ENCODE measurements around the gene XPO6.

The XPO6 gene

DNA sequence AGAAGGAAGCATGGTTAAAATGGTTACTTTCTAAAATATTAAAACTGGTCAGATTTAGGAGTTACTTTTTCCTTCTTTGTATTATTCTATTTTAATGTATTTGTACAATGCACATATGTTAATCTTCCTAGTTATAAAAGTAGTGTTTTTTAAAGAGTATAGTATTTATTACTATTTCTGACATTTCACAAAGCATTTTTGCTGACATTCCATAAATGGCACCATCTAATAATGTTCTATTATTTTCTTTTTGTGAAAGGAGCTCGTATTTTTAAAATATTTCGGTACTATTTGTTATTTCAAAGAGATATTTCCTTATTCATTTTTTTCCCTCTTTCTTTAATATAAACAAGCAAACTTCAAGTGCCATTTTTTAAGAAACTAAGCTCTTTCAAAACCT lies 100.8 kb downstream of the XPO6 start:
- no peak for DNase-seq (ENCODE audit: low spot score)

DNA sequence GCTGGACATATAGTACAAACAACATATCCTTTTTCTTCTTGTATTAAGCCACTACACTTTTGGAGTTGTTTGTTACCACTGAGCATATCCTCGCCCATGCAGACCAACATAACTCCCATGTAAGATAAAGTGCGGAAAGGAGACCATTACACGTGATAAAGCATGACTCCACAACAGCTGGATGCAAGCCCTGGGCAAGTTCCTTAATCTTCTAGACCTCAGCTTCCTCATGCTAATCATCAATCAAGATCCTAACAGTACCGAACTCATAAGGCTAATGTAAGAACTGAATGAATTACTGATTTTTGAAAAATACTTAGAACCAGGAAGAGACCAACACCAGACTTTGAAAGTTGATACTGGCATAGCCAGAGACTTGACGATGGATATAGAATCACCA lies 101.3 kb downstream of the XPO6 start:
- DNase-seq (ENCODE audit: low spot score), result no peak

DNA sequence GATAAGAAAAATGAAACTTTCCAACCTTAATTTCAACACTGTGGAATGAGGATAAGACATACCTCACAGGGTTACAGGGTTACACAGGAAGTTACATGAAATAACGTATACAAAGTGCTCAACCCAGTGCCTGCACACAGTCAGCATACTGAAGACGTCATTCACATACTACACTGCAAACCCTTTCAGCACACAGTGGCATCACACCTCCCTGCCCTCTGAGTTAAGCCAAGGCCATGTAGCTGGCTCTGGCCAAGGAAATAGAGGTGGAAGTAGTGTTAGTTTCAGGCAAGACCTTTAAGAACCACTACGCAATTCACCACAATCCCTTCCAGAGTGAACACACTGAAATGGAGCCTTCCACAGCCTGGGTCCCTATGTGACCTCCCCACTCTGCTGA lies 101.7 kb downstream of the XPO6 start:
- DNase-seq (ENCODE audit: low spot score), result no peak

DNA sequence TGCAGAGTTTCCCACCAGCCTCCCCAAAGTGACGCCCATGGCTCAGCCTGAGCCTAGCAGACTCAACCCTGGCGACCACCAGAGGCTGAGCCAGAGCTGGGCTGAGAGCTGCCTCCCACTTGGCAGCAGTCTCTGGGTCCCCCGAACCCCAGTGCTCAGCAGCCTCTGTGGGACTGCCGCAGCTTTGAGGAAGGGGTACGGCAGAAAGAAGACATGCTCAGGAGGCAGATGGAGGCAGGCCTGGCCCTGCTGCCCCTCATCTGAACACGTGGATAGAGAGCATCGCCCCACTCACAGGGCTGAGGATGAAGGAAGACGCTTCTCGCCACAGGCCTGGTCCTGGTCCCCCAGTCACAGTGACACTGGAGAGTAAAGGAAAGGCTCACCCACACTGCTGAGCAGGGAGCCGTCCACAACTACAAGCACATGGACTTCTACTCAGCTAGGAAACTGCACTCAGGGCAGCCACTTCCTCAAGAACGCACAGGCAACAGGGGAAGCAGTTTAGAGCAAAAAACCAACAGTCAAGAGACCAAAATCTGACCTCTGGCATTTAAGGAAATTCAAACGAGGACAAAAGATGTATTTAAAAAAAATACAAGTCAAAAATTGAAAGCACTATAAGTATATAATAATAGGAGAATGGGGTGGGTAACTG lies 103.0 kb downstream of the XPO6 start:
- no peak for DNase-seq (ENCODE audit: low spot score)

DNA sequence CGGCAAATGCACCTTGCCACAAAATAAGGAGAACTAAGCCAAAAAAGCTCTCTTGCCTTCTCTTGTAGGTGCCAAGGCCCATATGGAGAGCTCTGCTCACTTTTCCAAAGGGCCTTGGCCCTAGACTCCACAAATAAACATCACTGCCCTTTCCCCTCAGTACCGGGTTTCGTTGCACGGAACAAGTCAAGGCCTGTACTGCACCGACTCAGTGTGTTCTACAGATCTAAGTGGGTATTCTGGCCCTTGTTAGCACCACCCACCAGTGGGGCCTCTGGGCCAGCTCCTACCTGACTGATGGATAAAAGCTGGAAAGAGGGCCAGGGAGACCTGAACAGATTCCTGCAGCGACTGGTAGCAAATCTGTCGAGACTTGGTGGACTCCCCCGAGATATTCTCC lies 104.5 kb downstream of the XPO6 start:
- DNase-seq (ENCODE audit: low spot score), result no peak

DNA sequence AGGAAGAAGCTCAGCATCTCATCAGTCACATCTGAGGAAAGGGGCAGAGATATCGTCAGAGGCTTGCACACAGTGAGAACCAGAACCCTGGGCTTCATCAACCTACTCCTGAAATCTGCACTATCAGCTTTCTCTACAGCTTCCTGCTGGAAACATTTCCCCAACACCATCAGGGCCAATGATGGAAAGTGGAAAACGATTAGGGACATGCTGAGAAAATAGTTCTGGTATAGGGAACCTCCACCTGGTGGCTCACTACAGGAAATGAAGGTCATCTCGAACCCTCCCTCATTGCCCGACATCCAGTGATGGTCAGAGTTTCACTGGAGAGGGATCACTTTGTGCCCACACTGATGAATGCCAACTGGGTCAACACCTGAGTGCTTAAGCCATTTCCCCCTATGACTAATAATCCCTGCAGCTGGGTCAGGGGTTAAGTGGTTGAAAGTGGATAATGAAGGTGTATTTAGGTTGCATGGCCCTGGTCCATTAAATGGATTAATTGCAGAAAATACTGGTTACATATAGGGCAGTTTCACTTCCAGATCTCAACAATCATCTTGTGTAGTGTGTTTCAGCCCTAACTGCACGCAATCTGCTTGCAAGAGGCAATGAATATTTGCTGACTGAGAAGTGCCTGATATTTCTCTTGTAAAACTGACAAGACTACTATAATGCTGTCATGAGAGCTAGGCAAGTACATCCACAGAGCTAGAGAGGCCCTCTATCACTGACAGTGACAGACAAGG lies 105.1 kb downstream of the XPO6 start:
- no peak for DNase-seq (ENCODE audit: low spot score)

DNA sequence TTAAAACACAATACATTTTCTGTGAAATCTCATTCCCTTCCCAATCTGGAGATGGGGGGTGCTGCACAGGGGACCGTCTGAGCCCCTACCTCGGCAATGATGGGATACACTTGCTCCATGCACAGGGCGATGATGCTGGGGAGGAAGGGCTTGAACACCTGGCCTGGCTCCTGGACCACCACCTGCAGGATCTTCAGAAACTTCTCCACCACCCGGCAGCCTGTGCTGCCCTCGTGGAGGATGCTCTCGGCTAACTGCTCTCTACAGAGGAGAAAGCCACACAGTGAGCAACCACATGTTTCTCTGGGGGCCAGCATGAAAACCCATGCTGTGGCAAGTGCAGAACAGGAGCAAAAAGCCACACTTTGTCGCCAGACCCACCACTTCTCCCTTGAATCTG lies 105.8 kb downstream of the XPO6 start:
- DNase-seq (ENCODE audit: low spot score), result no peak

DNA sequence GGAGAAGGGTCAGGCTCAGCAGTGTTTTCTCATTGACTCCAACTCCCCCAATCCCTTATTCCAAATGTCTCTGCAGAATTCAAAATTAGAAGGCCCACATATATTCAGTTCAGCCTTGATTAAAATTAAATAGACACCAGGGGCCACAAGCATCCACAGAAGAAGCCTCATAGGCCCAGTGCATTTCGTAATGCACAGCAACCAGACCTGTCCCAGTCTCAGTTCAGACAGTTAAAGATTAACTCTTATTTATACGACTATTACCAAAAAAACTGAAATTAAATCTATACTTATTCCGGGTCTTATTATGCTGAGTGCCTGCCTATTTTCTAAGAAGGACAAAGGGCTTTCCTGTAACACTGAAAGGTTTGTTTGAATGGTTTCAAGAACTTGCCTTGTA lies 106.5 kb downstream of the XPO6 start:
- no peak for DNase-seq (ENCODE audit: low spot score)

DNA sequence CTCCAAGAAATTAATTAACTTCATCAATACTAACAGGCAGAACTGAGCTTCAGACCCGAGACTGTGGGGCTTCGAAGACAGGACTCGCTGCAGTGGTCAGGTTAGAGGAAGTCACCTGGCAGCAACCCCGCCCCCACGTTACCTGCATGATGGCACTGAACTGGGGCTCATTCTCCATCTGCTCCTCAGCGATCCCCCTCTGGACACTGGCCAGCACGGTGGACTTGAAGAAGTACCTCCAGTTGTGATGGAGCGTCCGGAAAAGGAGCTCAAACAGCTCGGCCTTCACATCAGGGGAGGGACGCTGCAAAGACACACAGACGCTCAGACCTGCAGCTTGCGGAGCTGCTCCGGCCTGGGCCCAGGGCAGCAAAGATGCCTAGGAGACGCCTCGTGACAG lies 107.4 kb downstream of the XPO6 start:
- no peak for DNase-seq (ENCODE audit: low spot score)

DNA sequence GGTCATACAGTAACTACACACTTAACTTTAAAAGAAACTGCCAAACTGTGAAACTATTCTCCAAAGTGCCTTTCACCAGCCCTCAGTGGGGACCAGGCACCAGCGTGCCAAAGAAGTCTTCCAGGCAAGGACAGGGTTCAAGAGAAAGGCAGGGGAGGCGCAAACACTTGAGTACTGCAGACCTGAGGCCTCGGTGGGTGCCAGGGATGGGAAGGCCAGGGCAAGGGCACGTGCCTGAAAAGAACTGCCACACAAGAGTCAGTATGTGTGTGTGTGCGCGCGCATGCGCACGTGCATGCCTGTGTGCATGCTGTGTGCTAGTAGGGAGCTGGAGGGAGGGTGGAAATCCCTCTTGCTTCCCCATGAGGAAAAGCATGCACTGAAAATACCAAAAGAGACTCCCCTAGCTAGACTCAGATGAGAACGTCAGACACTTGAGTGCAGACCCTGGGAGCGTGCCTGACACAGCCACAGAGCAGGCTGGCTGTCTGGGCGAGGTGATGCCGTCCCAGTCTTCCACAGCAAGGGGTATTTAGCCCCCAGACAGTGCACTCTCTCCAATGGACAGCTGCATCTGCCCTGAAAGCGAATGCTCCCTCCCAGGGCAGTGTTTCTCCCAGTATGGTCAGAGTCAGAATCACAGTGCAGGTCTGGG lies 108.1 kb downstream of the XPO6 start:
- no peak for DNase-seq (ENCODE audit: low spot score)

DNA sequence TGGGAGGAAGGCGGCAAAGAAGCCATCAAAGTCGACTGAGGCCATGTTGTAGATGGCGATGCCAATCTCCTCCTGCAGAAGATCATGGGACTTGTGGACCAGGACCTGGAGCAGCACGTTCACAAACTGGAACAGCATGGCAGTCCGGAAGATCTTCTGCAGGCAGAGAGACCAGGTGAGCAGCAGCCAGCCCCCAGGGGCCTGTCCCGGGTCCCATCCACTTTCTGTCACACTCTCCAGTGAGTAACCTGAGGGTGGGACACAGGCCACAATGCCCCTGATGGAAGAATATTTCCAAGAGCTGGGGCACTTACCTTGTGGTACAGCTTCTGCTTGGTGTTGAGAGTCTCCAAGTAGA lies 110.3 kb downstream of the XPO6 start:
- DNase-seq (ENCODE audit: low spot score), result no peak

DNA sequence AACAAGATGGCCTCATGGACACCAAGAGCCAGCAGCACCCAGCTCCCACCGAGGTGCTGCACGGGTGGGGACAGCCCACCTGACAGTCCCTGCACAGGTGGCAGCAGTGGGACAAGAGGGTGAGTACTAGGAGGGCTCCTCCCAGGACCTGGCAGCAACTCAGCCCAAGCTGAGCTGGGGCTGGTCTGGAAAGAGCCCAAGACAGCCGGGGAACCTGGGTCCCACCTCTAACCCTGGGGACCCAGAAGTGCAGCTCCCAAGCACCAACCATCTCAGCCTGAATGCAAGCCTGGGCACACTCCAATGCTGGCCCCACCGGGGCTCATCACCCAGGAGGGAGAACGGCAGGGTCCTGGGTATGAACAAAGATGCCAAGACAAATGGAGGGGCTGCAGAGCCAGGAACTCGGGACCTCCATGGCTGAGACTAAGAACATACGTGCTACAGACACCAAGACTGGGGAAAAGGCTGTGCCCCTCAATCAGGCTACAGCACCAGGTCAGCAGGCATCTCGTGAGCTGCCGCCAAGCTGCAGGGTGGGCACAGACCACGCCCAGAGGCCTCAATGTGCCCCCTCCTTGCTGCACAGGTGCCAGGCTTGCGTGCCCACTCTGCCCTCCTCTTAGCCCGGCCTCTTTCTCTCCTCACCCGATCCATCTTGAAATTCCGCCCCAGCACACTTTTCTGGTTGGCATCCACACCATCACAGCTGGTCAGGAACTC lies 110.8 kb downstream of the XPO6 start:
- DNase-seq (ENCODE audit: low spot score), result no peak

DNA sequence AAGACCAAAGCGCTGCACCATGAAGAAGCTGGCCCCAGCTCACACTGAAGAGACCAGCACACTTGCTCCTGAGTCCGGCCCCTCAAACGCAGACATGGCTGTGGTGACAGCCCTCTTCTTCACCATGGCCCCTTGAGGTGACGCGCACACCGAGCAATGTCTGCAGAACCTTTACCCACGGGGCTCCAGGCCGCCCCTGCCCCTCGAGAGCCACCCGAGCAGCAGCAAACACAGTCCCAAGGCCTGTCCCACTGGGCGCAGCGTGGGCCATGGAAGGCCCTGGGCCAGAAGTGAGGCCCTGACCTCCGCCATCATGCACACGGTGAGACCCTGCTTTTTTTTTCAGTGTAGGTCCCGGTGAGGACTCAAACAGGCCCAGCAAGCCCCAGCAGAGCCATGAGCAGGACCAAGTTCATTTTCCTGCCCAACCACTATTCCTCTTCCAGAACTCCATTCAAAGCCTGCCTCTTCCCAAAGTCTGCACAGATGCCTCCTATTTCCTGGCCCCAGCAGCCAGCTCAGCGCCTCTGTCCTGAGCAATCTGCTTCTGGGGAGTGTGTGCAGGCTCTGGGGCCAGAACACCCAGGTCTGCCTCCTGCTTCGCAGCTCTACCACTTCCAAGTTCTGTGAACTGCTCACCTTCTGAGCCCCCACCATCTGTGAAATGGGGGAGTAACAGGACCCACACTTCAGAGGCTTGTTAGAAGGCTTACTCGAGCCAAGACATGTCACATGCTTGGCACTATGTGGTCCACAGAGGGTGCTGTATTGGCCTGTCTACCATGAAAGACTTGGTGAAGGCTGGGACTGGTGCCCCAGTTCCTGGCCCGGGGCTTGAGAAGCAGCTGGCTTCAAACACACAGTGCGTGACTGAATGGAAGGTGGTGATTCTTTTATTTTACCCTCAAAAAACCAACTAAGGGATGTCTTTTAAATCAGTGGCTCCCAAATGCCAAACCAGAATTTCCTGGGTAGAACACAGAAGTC lies 112.5 kb downstream of the XPO6 start:
- DNase-seq (ENCODE audit: low spot score), result no peak

DNA sequence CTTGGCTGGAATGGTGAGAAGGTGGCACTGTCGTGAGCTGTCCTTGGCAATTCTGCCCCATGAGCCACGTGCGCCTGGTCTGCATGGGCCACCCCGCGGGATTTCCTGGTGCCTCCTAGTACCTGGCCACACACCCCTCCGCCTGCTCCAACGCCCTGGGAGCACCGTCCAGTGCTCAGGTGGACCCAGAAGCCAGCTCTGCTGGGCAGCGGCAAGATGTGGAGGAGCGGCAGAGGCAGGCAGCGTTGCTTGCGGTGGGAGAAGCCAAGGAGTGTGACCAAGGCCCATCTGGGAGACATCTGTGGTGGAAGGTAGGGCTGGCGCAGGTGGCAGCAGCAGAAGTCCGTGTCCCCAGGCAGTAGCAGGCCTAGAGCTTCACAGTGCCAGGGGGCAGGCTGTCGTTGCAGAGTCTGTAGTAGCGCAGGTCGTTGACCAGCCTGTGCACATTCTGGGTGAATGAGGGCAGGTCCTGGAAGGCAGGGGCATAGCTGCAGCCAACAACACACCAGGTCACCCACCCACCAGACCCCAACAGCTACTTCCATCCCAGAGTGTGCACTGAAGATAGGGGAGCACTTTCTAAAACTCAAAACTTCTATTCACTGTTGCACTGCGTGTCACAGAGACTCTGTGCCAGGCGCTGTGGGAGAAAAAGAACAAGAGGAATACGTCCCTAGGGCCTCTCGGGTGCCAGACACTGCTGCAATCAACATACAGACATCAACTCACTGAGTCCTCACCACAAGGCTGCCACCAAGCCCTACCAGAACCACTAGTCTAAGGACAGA lies 113.4 kb downstream of the XPO6 start:
- no peak for DNase-seq (ENCODE audit: low spot score)

DNA sequence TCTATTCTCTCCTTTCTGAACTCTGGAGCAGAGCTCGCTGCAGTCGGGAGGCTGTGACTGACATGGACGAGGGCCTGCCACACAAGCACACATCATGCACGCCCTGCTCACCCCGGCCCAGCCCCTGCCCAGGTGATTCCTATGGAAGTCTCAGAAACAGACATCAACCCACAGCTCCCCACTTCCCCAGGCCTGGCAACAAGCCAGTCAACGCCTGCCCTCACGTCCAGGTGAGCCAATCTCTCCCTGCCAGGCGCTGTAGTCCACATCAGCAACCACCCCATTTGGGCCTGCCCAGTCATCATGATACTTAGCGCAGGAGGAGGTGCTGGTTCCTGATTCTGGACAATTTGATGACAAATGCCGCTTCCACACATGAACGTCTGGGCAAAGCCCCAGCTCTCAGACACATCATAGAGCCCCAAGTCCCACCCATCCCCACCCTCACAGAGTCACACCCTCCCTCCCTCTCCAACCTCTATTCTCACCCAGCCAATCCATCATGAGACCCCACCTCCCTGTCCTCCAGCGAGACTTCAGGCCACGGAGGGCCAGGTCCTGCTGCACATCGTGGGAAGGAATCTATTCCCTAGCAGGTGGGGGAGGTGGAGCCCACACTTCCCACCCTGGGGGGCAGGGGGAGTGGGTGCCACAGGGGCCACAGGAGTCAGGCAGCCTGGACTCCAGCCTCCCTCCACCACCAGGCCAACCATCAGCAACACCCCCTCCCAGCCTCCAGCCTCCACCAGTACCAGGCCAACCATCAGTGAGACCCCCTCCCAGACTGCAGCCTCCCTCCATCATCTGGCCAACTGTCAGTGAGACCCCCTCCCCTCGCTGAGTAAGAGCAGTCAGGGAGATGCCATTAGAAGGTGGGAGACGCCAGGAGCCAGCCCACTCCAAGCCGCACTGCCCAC lies 114.5 kb downstream of the XPO6 start:
- DNase-seq (ENCODE audit: low spot score), result no peak

DNA sequence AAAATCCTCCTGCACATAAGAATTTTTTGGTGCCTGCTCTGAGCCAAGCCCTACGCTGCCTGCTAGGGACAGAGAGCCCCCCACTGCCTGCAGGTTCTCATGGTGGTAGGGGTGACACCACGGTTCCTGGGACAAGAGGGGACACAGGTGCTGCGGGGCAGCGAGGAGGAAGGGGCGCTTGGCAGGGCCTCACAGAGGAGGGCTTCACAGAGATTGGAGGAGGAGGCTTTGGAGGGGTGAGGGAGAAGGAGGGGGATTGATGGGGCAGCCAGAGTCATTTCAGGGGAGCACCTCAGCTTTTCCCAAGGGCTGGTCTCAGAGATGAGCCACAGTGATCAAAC lies 118.4 kb downstream of the XPO6 start:
- DNase-seq (ENCODE audit: low spot score), result no peak

DNA sequence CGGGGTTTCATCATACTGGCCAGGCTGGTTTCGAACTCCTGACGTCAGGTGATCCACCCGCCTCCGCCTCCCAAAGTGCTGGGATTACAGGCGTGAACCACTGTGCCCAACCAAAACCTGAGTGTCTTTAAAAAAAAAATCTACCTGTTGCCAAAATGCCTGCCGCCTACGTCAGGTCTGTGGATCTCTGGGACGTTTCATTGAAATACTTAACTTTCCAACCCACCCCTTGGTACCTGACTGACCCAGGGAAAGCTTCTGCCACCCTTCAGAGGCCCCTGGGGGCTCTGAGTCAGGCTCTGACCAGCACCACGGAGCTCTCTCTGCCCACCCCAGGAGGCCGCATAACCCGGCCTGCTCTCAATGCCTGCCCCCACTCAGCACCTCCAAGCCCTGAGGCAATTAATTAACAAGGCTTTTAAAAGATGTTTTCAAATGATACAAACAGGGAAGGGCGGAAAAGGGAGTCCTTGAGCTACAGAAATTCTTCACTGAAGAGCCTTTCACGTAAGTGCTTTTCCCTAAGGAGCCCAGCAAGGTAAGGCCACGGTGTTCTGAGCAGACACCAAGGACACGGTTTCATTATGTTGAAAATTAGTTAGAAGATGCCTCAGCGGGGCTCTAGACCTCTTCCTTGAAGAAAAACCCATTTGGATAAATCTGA lies 118.9 kb downstream of the XPO6 start:
- DNase-seq (ENCODE audit: low spot score), result no peak

DNA sequence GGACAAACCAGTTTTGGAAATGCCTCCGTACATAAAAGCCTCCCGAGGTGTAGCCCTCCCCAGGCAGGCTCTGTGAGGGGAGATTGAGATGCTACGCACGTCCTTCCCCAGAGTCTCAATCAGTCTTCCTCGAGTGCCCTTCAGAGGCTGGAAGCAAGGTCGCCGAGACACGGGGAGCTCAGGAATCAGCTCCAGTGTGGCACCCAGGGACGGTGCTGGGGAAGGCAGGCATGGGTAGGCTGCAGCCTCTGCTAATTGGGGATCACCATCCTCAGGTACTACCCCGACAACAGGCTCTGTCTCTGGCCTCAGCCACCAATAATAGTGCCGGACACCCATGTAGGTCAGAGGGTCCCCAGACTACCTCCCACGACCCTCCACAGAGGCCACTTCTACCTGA lies 120.1 kb downstream of the XPO6 start:
- no peak for DNase-seq (ENCODE audit: low spot score)

DNA sequence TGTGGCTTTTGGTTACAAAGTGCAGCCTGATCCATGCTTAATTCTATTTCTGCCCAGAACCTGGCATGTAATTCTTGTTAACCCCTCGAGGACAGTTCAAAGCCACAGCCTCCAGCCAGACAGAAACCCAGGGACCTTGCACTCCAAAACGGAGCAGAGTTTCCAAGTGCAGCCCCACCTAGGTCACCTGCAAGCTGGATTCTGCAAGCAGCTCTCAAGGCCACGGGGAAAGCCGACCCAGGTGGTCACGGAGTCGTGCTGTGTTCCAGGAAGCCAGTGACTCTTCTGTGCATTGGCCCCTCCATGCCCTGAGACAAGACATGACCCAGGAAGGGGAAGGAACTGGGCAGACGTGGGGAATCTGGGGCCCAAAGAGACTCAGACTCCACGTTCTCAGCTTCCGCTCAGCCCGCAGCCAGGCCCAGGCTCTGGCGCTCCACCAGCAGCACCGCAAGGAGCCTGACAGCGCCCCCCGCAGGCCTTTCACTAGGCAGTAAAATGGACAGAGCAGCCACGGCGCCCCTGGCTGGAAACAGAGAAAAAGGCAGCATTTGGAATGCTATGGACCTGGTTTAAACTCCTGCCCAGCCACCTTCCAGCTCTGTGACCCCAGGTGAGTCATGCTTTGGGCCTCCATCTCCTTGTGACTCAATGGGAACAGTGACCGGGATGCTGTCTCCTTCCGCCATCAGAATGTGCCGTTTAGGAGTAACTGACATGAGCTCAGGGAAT lies 121.0 kb downstream of the XPO6 start:
- peak; percentile 77 for DNase-seq (ENCODE audit: low spot score)

Measured in AG08396 (cell line).